AG20443 (cell line): Measurements from ENCODE around the gene MGAT5.

Experiments
- DNase-seq: peaks from one replicate; pipeline ENCODE4 v3.0.0; 2012; ENCODE audit warnings: low spot score, mixed read lengths

MGAT5 gene

DNA sequence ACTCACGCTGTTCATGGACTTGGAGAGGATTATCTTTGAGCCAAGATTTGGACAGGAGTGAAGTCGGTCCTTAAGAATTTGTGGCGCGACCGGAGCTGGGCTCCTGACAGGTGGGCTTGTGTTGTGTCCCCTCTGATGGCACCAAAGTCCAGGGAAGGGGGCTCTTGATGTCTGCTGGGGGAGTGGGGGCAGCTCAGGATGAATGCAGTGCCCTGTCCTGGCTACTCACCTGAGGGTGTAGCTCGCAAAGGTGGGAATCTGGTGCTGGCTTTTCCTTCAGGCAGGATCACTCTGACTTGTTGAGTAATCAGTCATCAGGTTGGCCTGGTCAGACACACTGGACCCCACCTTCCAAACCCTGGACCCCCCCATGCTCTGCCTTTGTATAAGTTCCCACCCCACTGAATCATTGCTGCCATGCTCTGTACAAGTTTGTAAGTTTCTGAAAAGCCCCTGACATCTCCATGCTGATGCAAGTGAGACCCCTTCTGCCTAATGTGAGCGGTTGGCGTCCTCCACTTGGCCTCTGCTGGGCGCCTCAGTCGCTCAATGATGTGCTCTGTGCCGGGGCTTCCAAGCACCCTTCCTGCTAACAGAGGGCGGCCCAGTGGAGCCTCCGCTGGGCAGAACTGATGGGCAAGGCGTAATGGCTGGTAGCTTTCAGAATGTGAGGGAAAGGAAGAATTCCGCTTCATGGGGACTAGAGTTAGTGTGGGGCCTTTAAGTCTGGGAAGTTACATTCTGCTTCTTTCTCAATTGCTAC lies 196.1 kb downstream of the MGAT5 start:
- DNase-seq = no peak

DNA sequence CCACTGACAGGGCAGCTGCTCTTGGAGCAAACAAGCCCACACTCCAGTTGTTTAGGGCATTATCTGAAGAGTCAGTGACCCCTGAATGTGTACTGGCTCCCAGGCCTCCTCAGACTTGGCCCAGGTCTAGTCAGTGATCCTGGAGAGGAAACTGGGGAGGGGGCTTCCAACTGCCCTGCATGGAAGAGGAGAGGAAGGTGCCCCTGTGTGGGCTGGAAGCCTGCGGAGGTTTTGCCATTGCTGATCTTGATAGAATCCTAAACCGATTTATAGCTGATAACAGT lies 197.4 kb downstream of the MGAT5 start:
- DNase-seq = no peak

DNA sequence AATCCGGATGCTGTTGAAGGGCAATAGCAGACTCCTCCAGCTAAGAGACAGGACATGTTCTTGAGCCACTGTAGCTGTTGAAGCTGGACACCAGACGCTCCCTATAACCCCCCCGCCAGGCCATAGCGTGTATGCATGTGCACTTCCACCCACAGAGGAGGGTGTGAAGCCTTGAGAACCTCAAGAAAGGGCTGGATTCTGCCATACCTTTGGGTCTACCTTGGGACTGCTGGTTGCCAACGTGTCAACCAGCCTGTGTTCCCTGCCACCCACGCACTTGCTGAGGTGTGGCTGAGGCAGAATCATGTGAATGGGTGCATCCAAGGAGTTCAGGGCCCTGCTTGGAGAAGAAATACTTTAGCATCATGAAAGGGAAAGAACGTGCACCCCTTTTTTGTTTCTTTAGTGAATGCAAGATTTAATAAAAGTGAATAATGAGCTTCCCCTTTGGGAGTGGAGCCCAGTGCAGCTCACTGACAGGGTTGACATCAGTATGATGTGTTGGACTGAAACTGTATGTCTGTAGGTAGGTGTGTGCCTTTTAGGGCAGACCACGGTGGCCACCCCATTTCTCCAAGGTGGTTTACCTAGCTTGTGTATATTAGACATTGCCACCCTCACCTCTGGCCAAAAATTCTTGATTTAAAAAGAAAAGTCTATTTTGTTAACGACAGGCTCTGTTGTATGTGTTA lies 198.3 kb downstream of the MGAT5 start:
- DNase-seq = no peak

DNA sequence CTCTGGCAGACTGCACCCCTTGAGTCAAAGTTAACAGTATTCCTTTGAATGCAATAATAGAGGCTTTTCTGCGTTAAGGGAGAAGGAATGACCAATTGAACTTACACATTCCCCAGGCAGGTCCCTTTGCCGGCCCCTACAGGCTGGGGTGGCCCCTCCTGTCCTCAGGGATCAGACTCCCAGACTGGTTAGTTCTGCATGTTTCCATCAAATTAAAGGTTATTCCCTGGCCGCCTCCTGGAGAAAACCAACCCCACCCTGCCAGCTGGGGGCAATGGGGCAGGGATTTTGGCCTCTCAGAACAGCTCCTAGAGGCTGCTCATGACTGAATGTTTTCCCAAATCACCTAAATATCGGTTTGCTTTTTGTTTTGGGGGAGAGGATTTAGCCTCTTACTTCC lies 199.6 kb downstream of the MGAT5 start:
- DNase-seq = no peak

DNA sequence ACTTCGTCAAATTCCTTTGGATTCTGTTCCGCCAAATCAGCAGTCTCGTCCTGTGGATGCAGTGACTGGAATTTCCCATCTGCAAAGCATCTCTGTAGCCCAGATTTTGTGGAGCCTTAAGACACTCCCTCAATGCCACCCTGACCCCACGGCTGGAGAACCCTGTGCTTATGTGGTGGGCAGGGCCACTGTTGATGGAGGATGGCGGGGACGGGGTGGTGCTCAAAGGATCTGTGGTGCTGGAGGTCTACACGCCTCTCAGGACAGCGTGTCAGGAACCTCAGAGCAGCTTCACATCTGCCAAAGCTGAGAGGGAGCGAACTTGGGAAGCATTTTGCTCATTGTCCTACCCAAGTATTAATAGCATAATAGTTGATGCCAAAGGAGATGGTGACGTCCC lies 200.1 kb downstream of the MGAT5 start:
- DNase-seq = no peak

DNA sequence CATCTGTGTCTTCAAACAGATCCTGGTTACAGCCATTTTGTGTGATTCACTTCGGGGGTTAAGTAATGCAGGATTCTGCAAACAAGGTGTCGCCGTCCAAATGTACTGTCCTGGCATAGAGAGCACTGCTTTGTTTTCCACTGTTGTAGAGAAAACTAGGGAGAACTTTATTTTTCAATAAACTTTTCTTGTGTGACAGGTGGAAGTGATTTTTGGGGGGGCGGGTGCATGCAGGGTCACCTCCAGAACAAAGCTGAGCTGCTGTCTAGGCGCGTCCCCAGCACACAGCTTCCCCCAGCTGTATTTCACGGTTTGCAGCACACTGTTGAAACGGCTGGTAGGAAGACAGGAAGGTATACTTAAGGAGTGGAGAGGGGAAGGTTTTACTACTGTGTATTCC lies 200.6 kb downstream of the MGAT5 start:
- no peak for DNase-seq

DNA sequence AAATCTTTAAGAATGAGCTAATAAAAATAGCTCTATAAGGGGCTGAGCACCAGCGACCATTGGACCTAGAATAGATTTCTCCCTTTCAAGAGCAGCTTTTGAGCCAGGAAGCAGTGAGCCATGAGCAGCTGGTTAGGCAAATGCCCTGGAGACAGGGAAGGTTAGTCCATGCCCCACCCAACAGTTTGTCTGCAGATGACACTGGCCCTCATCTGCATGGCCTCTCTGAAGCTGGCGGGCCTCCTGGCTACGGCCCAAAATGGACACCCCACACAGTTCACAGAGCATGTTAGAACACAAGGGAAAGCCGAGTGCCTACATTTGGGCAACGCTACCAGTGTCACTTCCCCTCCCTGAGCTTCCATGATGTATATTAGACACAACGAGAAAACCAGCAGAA lies 201.1 kb downstream of the MGAT5 start:
- DNase-seq = no peak

DNA sequence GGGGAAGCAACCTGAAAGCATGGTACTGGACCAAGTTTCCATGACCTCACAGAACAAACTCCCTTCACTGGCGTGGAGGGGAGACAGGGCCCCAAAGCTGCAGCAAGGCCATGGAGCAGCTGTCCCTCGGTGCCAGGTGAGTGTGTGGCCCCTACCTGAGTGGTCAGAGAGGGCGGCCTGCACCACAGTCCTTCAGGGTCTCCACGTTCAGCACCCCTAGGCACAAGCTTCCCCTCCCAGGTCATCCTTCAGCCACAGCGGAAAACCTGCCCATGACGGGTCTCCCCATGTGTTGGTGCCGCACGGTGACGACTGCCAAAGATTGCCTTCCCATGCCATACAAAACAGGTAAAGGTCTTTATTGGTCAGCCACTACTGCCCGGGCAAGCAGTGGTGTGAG lies 201.6 kb downstream of the MGAT5 start:
- DNase-seq = no peak

DNA sequence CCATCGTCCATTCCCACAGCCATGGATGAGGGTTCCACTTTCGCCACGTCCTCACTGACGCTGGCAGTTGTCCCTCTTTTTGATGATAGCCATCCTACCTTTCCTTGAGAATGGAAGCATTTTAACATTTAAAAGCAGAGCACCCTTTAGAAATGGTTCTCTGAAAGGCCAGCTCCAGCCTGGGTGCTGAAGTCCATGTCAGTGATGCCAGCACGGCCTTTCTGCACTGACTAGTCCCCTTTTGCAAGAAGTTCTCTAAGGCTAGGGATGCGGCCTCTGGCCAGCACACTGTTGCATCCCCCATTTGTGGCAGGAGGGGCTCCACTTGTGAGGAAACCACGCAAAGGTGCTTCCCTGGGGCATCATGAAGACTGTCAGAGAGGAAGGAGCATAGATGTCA lies 203.5 kb downstream of the MGAT5 start:
- DNase-seq = no peak

DNA sequence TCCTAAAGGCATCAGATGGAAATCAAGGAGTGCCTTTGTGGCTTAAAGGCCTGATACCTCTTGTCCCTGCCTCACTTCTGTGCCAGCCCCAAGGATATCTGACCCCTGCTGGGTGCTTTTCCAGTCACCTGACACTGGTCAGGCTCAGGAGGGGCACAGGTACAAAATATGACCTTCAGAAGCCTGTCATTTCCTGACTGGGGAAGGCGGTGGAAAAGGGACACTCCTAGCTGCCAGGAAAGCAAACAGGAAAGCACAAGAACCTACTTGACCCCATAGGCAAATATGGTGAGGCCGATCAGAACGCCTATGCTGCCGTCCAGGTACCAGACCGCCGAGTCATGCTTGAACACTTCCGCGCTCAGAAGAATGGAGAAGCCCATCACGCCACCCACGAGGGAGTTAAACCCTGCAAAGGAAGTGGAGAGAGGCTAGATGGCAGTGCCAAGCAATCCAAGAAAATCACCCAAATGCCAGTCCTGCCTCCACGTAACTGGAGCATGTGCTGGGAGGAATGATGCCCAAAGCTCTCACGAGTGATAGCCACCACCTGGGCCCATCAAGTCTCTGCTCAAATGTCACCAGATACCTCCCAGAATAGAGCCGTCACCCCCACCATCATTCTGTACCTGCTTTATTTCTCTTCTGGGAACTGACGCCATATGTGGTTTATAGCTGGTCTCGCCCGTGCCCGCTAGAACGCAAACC lies 204.0 kb downstream of the MGAT5 start:
- DNase-seq = no peak

DNA sequence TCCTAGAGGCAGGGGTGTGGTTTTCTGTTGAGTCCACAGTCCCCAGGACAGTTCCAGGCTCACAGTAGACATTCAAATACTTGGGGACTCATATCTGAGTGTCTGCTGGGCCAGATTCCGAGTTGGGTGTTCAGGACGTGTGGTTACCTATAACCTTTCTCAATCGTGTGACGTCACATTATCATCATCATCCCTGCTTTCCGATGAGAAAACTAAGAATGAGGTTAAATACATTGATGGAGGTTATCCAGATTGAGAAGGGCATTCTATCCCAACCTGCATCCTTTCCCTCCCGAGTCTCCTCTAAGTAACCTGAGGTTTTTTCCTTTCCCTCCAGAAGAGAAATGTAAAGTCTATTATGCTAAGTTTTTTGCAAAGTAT lies 204.6 kb downstream of the MGAT5 start:
- no peak for DNase-seq

DNA sequence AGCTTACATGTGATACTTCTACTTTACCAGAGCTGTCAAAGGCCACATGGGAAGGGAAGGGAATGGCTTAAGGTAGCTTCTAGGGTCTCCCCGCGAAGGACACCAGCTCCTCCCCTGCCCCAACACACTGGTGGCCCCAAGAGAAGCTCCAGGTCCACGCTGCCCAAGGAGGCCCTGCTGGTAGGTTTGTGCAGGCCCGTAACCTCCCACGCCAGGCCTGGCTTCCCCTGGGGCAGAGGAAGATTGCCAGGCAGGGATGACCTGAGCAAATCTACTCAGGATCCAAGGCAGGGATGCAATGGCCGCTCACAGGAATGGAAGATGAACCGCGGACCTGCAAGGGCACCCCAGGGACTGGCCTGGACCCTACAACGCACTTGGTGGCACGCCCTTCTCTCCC lies 205.1 kb downstream of the MGAT5 start:
- no peak for DNase-seq

DNA sequence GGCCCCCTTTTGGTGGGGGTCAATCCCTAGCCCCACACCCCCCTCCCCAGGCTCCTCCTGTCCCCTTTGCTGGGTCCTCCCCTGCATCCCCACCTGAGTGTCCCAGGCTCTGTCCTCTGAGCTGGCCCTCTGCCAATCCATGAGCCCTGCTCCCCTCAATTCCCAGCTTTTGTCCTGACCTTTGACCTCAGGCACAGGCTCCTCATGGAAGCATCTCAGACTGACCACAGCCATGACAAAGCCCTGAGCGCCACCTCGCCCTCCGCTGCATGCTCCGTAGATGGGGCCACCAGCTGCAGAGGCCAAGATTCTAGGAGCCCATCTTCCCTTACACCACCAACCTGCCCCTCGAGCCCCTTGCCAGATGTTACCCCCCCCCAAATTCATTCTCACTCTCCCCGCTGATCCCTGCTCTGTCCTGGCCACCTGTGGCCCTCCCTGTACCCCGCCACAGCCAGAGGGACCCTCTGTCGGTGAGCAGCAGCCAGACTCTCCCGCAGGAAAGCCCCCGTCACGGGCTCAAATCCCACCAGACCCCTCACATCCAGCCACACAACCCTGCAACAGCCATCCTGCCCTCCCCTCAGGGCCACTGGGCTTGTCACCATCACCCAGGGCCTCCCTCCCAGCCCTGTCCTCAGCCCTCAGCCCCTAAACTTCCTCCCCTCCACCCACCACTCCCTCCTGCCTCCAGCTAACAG lies 206.0 kb downstream of the MGAT5 start:
- no peak for DNase-seq

DNA sequence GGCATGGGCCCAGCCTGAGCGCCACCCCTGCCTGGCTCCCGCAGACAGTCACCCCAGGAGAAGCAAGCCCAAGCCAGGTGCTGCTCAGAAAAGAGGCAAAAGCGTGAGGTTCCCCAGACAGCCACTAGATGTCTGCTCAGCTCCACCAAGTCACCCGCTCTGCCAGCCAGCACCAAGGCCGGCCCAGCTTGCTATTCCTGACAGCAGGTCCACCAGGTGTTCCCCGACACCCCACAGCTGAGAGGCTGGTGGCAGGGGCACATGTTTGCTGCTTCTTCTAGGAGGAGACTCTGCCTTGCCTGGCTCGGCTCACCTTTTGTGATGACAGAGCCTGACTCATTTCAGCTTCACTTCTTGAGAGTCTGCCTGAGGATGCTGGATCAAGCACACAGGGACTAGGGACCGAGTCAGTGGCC lies 206.7 kb downstream of the MGAT5 start:
- DNase-seq = peak; percentile 81

DNA sequence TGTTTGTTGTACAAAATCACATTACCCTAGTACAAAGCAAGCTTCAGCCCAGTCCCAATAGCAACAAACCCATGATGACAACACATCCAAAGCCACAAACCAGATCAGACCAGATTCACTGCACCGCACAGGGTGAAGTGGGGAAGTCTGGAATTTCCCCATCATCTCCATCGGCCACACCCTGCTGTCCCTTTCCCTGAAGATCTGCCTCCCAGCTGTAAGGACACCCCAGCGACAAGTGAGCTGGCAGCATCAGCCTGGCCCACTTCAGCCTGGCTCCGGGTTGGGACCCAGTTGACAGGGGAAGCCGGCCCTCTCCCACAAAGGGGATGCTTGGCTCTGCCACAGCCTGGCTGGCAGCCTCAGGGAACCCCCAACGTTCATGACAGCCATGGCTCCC lies 207.6 kb downstream of the MGAT5 start:
- DNase-seq = peak; percentile 77

DNA sequence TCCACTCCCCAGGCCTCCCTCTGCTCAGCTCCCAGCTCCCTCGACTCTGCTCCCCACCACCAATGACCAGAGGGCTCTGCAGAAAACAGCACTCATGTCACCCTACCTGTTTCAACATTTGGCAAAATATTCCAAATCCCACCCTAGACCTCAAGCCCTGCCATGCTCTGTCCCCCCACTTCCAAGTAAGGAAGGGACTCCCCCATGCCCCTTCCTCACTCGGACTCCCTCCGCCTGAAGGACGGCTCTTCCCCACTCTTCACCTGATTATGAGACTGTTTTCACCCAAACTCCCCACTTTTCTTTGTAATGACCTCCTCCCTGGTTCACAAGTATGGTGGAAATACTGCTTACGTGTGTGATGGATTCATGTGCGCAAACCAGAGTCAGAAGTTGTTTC lies 208.4 kb downstream of the MGAT5 start:
- no peak for DNase-seq

DNA sequence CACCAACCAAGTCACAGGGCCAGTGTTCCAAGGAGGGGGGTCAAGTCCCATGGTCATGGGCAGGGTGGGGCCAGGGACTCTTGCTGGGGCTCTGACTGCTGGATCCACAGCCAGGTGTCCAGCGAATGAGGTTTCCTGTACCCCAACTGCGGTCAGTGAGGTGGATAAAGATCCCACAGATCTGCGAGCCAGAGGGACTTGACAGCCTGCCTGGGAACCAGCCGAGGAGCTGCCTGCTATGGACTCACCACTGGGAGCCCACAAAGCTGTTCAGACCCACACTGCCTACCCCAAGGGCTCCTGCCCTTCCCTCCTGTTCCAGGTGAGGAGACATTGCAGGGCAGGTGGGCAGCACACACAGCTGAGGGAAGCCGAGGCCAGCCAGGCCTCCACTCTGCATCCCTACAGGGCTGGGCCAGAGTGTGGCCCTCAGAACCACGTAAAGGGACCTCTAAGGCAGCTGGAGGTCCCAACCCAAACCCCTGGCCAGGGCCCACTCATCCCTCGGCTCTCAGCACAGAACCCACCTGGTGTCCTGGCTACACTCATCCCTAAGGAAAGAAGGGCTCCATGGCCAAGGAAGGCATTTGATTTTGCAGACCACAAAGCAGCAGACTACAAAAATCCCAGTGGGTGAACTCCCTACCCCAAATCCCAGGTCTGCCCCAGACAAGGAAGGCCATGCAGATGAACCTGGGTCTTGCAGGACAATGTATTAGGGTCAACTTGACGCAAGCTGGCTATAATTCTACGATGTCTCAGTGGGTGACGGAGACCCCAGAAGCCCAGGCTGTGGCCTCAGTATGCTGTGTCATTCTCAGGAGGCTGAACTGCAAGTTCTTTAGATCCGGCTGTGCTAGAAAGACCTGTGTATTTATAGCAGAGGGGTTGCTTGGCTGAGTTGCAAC lies 209.2 kb downstream of the MGAT5 start:
- DNase-seq = no peak

DNA sequence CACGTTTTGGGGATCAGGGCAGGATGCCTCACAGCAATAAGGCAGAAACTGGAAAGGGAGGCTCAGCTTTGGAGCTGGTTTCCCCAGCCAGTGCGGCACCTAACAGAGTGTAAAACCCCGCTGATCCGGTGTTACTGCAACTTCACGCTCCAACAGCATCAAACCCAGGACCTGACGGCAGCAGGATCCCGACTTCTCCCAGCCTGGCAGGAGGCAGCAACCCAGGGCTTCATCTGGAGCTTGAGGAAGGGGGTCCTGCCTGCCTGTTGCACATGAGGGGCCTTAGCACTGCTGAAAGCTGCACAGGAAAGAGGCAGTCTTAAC lies 209.8 kb downstream of the MGAT5 start:
- no peak for DNase-seq

DNA sequence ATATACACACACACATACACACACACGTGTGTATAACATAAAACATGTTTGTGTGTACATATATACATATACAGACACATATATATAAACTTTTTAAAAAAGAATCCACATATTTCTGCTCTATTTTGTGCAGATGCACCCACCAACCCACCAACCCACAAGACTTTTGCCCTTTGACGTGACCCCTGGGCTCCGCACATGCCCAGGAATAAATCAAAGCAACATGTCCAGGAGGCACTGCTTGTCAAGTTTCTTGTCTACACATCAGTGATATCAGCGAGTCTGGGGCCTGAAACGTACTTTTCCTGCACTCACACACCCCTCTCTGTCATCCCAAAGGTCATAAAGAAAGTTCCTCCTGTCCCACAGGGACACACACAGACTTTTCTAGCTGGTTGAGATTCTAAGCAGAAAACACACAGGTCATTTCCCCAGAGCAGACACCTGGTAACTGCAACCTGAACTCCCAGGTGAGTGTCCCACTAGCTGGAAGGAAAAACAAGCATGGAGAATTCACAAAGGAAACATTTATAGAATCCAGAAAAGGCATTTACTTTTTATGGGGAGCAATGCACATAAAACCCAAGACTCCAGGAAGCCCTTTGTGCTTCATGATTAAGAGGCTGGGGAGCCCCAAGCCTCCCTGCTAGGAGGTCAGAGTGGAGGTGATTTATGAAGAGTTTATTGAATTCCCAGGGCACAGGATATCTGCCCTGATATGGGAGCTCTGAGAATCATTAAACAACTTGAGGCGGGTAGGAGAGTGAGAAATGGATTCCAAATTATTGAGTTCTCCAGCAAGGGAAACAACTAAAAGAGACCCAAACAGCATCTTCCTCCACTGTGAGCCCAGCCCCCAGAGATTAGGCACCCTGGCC lies 211.6 kb downstream of the MGAT5 start:
- DNase-seq = no peak

DNA sequence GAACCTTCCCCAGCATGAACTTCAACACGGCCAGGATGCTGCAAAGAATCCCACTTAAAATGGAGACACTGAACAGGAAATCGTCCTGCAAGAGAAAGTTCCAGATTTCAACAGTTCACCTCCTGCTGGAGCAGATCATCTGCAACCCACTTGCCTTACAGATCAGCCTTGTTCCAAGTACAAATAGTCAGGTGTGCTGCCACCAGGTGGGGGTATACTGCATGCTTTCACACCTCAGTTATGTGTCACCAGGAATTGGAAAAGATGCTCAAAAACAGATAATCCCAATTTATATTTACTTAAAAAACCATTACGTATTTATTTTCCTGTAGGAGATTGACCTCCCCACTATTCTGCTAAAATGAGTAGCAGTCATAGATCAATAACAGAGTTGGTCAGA lies 212.3 kb downstream of the MGAT5 start:
- DNase-seq = no peak

DNA sequence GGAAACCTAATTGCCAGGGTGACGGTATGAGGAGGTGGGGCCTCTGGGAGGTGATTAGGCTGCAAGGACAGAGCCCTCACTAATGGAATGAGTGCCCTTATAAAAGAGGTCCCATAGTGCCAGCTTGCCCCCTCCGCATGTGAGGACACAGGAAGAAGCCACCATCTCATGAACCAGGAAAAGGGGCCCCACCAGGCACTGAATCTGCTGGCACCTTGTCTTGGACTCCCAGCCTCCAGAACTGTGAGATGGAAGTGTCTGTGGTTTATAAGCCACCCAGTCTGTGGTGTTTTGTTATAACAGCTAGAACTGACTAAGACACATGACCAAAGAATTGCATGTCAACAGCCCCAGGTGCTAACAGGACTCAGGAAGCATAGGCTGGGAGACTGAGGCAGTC lies 214.3 kb downstream of the MGAT5 start:
- DNase-seq = no peak
